DND-41 (cell line): Measurements from ENCODE around the gene PSD4.

Experiments used
- ATAC-seq: fragments of 200-7000 bp; cut with Tn5 transposase; 3 replicates; pipeline ENCODE4 v1.9.1; 2021; ENCODE audit warnings: low read depth; ENCODE audit not compliant: insufficient read depth
- DNase-seq: peaks from one replicate; pipeline ENCODE4 v3.0.0-alpha.2; 2020
- H2AFZ ChIP-seq: 2 replicates; pipeline ENCODE4 v1.6.0; 2012; ENCODE audit warnings: low read depth, low read length
- H3K27ac ChIP-seq: 2 replicates; pipeline ENCODE4 v1.5.1; 2012; ENCODE audit warnings: low read length, inconsistent platforms
- H3K27me3 ChIP-seq: fragments of 200-600 bp; sonication (generic); 2 replicates; pipeline ENCODE4 v1.6.0; 2012; ENCODE audit warnings: low read length, mild to moderate bottlenecking, inconsistent platforms; ENCODE audit not compliant: insufficient read depth, poor library complexity
- H3K36me3 ChIP-seq: 2 replicates; pipeline ENCODE4 v1.5.1; 2012; ENCODE audit warnings: low read length, inconsistent platforms; ENCODE audit not compliant: insufficient read depth
- H3K4me1 ChIP-seq: 2 replicates; pipeline ENCODE4 v1.5.1; 2012; ENCODE audit warnings: mild to moderate bottlenecking, low read length; ENCODE audit not compliant: insufficient read depth
- H3K4me2 ChIP-seq: 2 replicates; pipeline ENCODE4 v1.6.0; 2012; ENCODE audit warnings: mild to moderate bottlenecking, moderate library complexity, low read length, inconsistent platforms; ENCODE audit not compliant: insufficient read depth
- H3K4me3 ChIP-seq, 2 experiments: fragments of 200-600 bp in 1 of 2; shearing (Covaris generic) in 1 of 2; 2 replicates each; pipeline ENCODE4 v1.5.1; 2012 to 2016; ENCODE audit warnings: inconsistent platforms in 2 of 2, low read length in 2 of 2, mild to moderate bottlenecking in 2 of 2, low read depth in 1 of 2, moderate library complexity in 1 of 2
- H3K79me2 ChIP-seq: 2 replicates; pipeline ENCODE4 v1.6.0; 2012; ENCODE audit warnings: low read length, inconsistent platforms; ENCODE audit not compliant: insufficient read depth
- H3K9ac ChIP-seq: 2 replicates; pipeline ENCODE4 v1.6.0; 2012; ENCODE audit warnings: low read depth, mild to moderate bottlenecking, inconsistent platforms, low read length, moderate library complexity
- H3K9me3 ChIP-seq: 2 replicates; pipeline ENCODE4 v1.5.1; 2012; ENCODE audit warnings: low read length, moderate library complexity, mild to moderate bottlenecking, inconsistent platforms; ENCODE audit not compliant: insufficient read depth, severe bottlenecking
- H4K20me1 ChIP-seq: 2 replicates; pipeline ENCODE4 v1.6.0; 2012; ENCODE audit warnings: low read length; ENCODE audit not compliant: insufficient read depth
- EZH2 ChIP-seq: IDR thresholded peaks from 3 replicates; pipeline ENCODE4 v1.6.1; 2012; ENCODE audit warnings: borderline replicate concordance, low read depth, mild to moderate bottlenecking, moderate library complexity, low read length, inconsistent platforms; ENCODE audit not compliant: severe bottlenecking
- TF ChIP-seq, protein P1 (sequence below): IDR thresholded peaks from 2 replicates; pipeline ENCODE4 v1.5.1; 2012; ENCODE audit warnings: borderline replicate concordance, low read length, moderate library complexity, mild to moderate bottlenecking; ENCODE audit not compliant: poor library complexity, severe bottlenecking; ENCODE audit errors: extremely low read depth

The PSD4 gene

DNA sequence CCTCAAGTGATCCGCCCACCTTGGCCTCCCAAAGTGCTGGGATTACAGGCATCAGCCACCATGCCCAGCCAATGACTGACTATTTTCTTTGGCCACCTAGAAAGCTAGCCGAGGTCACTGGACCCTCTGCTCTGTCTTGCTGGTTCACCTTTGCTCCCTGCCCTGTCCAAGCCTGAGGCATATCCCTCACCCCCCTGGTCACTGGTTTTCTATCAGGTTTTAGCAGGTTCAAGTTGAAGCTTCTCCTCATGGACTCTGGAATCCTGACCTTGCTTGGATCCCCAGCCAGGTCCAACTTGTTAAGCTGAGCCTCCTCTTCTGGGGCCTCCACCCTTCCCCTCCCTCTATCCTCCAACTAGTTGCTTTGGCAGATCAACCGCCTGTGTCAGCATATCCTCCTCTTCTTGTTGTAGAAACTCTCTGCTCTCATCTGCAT lies 71.5 kb downstream of the PSD4 start:
- Histone ChIP-seq H2AFZ (no peak overlapping the region), H3K9ac (no peak overlapping the region), H3K4me2 (no peak overlapping the region), H3K9me3 (no peaks in the 10 kb centered on the region), H3K4me1 (no peaks in the 10 kb centered on the region), H3K36me3 (0 out of 2 replicates have a peak, but pooled peaks cover under 1% of the 10 kb centered on the region), H3K4me3 (no peak overlapping the region), H3K79me2 (no peaks in the 10 kb centered on the region), H4K20me1 (peaks cover 23% of the 10 kb centered on the region), H3K27me3 (no peaks in the 10 kb centered on the region), H3K27ac (no peak overlapping the region)
- DNase-seq: no peak
- no peak for ATAC-seq
- TF ChIP-seq EZH2: no peak
- TF ChIP-seq, protein P1, sequence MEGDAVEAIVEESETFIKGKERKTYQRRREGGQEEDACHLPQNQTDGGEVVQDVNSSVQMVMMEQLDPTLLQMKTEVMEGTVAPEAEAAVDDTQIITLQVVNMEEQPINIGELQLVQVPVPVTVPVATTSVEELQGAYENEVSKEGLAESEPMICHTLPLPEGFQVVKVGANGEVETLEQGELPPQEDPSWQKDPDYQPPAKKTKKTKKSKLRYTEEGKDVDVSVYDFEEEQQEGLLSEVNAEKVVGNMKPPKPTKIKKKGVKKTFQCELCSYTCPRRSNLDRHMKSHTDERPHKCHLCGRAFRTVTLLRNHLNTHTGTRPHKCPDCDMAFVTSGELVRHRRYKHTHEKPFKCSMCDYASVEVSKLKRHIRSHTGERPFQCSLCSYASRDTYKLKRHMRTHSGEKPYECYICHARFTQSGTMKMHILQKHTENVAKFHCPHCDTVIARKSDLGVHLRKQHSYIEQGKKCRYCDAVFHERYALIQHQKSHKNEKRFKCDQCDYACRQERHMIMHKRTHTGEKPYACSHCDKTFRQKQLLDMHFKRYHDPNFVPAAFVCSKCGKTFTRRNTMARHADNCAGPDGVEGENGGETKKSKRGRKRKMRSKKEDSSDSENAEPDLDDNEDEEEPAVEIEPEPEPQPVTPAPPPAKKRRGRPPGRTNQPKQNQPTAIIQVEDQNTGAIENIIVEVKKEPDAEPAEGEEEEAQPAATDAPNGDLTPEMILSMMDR: no peak

DNA sequence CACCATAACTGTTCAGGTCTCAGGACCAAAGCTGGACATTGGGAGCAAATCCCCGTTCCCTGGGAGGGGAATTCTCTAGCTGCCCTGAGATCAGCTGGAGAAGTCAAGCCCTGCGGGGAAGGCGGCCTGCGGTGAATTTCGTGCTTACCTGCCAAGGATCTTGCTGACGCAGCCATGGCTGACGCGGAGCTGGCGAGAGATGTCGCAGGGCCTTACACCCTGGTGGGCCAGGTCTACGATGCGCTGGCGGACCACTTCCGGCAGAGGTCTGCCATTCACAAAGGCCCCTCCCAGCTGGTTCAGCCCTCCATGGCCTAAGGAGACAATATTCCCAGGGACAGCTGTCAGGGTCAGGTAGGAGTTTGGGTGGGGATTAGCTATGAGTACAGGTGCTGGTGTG lies 72.8 kb downstream of the PSD4 start:
- no peaks in the 10 kb centered on the region for H3K9me3 ChIP-seq
- DNase-seq: no peak
- H3K9ac ChIP-seq: no peak overlapping the region
- H3K27me3 ChIP-seq: no peaks in the 10 kb centered on the region
- H3K4me1 ChIP-seq: no peaks in the 10 kb centered on the region
- peaks cover 17% of the 10 kb centered on the region for H4K20me1 ChIP-seq
- no peaks in the 10 kb centered on the region for H3K79me2 ChIP-seq
- H3K4me3 ChIP-seq: no peak overlapping the region
- H3K36me3 ChIP-seq: no peaks in the 10 kb centered on the region
- no peak overlapping the region for H3K4me2 ChIP-seq
- H3K27ac ChIP-seq: no peak overlapping the region
- H2AFZ ChIP-seq: no peak overlapping the region
- no peak for TF ChIP-seq EZH2
- TF ChIP-seq, protein P1: no peak
- ATAC-seq: no peak

DNA sequence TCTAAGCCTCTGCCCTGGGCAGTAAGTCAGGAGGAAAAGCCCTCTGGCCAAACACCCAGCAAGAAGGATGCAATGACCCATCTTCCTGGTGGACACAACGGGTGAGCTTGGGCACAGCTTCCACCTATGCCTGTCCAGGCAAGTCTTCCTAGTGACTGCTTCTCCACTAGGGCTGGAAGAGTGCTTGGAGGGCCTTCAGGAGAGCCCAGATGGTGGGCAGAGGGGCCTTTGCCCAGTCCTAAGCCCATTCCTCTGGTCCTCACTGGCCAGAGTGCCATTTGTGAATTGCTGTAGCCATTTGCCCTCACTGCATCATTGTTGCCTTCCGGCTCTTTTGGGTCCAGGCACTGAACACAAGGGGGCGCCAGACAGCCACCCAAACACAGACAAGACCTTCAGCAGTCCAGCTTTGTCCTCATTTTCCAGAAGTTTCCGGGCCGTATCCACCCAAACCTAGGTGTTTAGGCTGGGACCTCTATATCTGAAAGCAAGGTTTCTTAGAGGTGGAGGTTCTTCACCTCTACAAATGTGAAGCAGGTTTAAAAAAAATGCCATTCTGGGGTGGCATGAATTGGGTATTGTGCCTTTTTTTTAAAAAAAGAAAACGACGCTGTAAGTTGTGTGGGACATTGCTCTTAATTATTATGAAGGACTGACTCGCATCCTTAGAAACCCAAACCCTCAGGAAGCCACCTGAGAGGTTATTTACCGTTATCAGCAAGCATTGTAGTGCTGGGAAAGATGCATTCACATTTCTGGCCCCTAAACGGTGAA lies 75.4 kb downstream of the PSD4 start:
- DNase-seq: peak; percentile 69
- H2AFZ ChIP-seq: no peak overlapping the region
- H3K79me2 ChIP-seq: no peaks in the 10 kb centered on the region
- no peaks in the 10 kb centered on the region for H3K4me1 ChIP-seq
- no peak overlapping the region for H3K4me2 ChIP-seq
- no peak overlapping the region for H3K9ac ChIP-seq
- H3K4me3 ChIP-seq: no peak overlapping the region
- no peaks in the 10 kb centered on the region for H3K36me3 ChIP-seq
- TF ChIP-seq, protein P1: peak; percentile 95
- no peak for TF ChIP-seq EZH2
- no peak overlapping the region for H3K27ac ChIP-seq
- H3K27me3 ChIP-seq: no peaks in the 10 kb centered on the region
- no peaks in the 10 kb centered on the region for H3K9me3 ChIP-seq
- peak; percentile 89 for ATAC-seq
- H4K20me1 ChIP-seq: peaks cover 13% of the 10 kb centered on the region
